Testis (tissue), 2 donors: ENCODE measurements around the gene LGALS12.

Experiments
- CTCF ChIP-seq, 3 experiments: fragments of 450-650 bp in 2 of 3; fragments of 200-600 bp in 1 of 3; sonication (generic) in 1 of 3; IDR thresholded peaks; one replicate each; pipeline ENCODE4 v1.5.1; 2016 to 2019; ENCODE audit warnings: antibody characterized with exemption in 3 of 3, mild to moderate bottlenecking in 2 of 3, moderate library complexity in 1 of 3
- POLR2A ChIP-seq: fragments of 450-650 bp; IDR thresholded peaks from one replicate; pipeline ENCODE4 v1.6.1; 2017; ENCODE audit warnings: antibody characterized with exemption, mild to moderate bottlenecking, moderate library complexity

- TF ChIP-seq CTCF (IDR thresholded peaks at IDR 0.05), result no peak
- no peak for TF ChIP-seq POLR2A
These were observed 14.1 kb upstream of the LGALS12 start for GRCh38 chr11:63491636-63492372.
